ENCODE measurements around the gene WDR7. TPM values are rescaled to one million over a fixed set of nuclear protein-coding genes. Genes with fewer than 3 reads are reported as not detected.

WDR7 gene
- total RNA-seq, 1 experiment from 2014 or later: 11.5 TPM

- TF ChIP-seq FOSL1 (IDR thresholded peaks at IDR 0.05; ENCODE audit: low read depth) (no peak), EZH2phosphoT487 (IDR thresholded peaks at IDR 0.05; ENCODE audit: borderline replicate concordance) (no peak), YY1 (IDR thresholded peaks at IDR 0.05; ENCODE audit: extremely low read depth, insufficient replicate concordance, low read depth, low read length) (no peak), ZFX (IDR thresholded peaks at IDR 0.05) (no peak), POLR2AphosphoS5 (IDR thresholded peaks at IDR 0.05; ENCODE audit: low read depth, low read length) (no peak), EZH2 (IDR thresholded peaks at IDR 0.05) (no peak), CEBPB (IDR thresholded peaks at IDR 0.05; ENCODE audit: low read depth) (no peak), EGR1 (IDR thresholded peaks at IDR 0.05; ENCODE audit: low read depth) (no peak), MAX (IDR thresholded peaks at IDR 0.05) (no peak), CTCF (IDR thresholded peaks at IDR 0.05 in 2 of 3, conservative IDR thresholded peaks at IDR 0.05 in 1 of 3; ENCODE audit: borderline replicate concordance in 1 of 3, insufficient read depth in 1 of 3, low read depth in 2 of 3, low read length in 2 of 3) (no peak), POLR2A (IDR thresholded peaks at IDR 0.05; ENCODE audit: borderline replicate concordance, extremely low read depth, insufficient read depth, insufficient read length) (no peak), JUND (IDR thresholded peaks at IDR 0.05) (no peak), ELF1 (IDR thresholded peaks at IDR 0.05; ENCODE audit: borderline replicate concordance, low read depth) (no peak), CBX3 (IDR thresholded peaks at IDR 0.05; ENCODE audit: low read depth) (no peak), SP1 (IDR thresholded peaks at IDR 0.05; ENCODE audit: low read depth) (no peak), ATF3 (IDR thresholded peaks at IDR 0.05) (no peak), RAD21 (IDR thresholded peaks at IDR 0.05; ENCODE audit: low read depth) (no peak)
- Histone ChIP-seq H3K9me2 (ENCODE audit: insufficient read depth) (no peaks in the 10 kb centered on the region), H3K27ac (ENCODE audit: low read depth, low read length) (no peak overlapping the region), H3K4me2 (ENCODE audit: low read length) (no peak overlapping the region), H3K79me2 (ENCODE audit: insufficient read depth, low read length) (no peaks in the 10 kb centered on the region), H3K4me1 (ENCODE audit: control insufficient read depth in 1 of 2, insufficient read depth in 2 of 2, low read length in 2 of 2) (no peaks in the 10 kb centered on the region), H3K9me3 (ENCODE audit: control insufficient read depth in 1 of 2, insufficient read depth in 1 of 2, low read depth in 1 of 2, low read length in 2 of 2) (no peaks in the 10 kb centered on the region), H2AFZ (ENCODE audit: low read depth, low read length, poor library complexity, severe bottlenecking) (no peak overlapping the region), H3K27me3 (ENCODE audit: insufficient read depth, low read length) (no peaks in the 10 kb centered on the region), H3K4me3 (replicated peaks in 1 of 2; ENCODE audit: low read depth in 1 of 2, low read length in 2 of 2) (no peak overlapping the region), H4K20me1 (ENCODE audit: insufficient read depth) (no peaks in the 10 kb centered on the region), H3K36me3 (ENCODE audit: control insufficient read depth in 1 of 2, insufficient read depth in 2 of 2, low read length in 2 of 2) (no peaks in the 10 kb centered on the region), H3K9ac (ENCODE audit: low read length) (no peak overlapping the region)
- ATAC-seq: no peak
- no peak for DNase-seq (ENCODE audit: low read depth, low spot score)
- CTCF ChIA-PET: no interaction called here
- RAD21 ChIA-PET (ENCODE audit: low non-redundant PET in 1 of 2, low total read pairs in 2 of 2, uncharacterized antibody in 2 of 2, unreplicated experiment in 2 of 2): no interaction called here
- intact Hi-C loops (cut with micrococcal nuclease): no loop called here
- POLR2A ChIA-PET: no interaction called here
- BruUV-seq (replicated peaks): no TSS peak
These were observed 144.2 kb downstream of the WDR7 start for GRCh38 chr18:56795381-56795780.
